H1 (cell line): ENCODE data around the gene PRRG4. TPM values are rescaled to one million over a fixed set of nuclear protein-coding genes. Genes with fewer than 3 reads are reported as not detected.

Experiments
- CTCF ChIA-PET: fragments of 300-600 bp; sonication (Branson Sonifier 250); formaldehyde crosslinking; loops from one replicate; lab custom pipeline; 2021; ENCODE audit not compliant: partially characterized antibody; lab: Charles Lee
- POLR2A ChIA-PET: fragments of 300-600 bp; sonication (Branson Sonifier 250); formaldehyde crosslinking; loops from one replicate; lab custom pipeline; 2021; ENCODE audit warnings: inconsistent platforms; ENCODE audit not compliant: partially characterized antibody; lab: Charles Lee
- DNase-seq, 2 experiments: peaks; one replicate each; pipeline versions ENCODE4 v3.0.0 to v3.0.0-alpha.2; 2010 to 2022; ENCODE audit warnings: low spot score in 2 of 2, low read depth in 1 of 2, mixed read lengths in 1 of 2
- FAIRE-seq: peaks from 2 replicates; lab custom pipeline; 2011; peaks lifted over from hg19 to GRCh38; lab: Jason Lieb, UNC
- H2AFZ ChIP-seq: 2 replicates; pipeline ENCODE4 v1.8.1; 2012; ENCODE audit warnings: low read length, inconsistent platforms
- H2AK5ac ChIP-seq: 2 replicates; pipeline ENCODE4 v1.6.1; 2013; ENCODE audit warnings: low read depth, low read length
- H2BK120ac ChIP-seq: replicated peaks from 2 replicates; pipeline ENCODE3; 2013; ENCODE audit warnings: low read depth, low read length, inconsistent platforms
- H2BK12ac ChIP-seq: 2 replicates; pipeline ENCODE4 v1.6.1; 2013; ENCODE audit warnings: low read depth, low read length
- H2BK15ac ChIP-seq: 2 replicates; pipeline ENCODE4 v1.6.1; 2013; ENCODE audit warnings: low read length
- H2BK20ac ChIP-seq: 2 replicates; pipeline ENCODE4 v1.6.1; 2013; ENCODE audit warnings: low read length
- H2BK5ac ChIP-seq: 2 replicates; pipeline ENCODE4 v1.6.1; 2013; ENCODE audit warnings: low read depth, low read length
- H3K14ac ChIP-seq: 2 replicates; pipeline ENCODE4 v1.6.1; 2013; ENCODE audit warnings: inconsistent platforms; ENCODE audit not compliant: insufficient read length
- H3K18ac ChIP-seq: 2 replicates; pipeline ENCODE4 v1.6.1; 2013; ENCODE audit warnings: low read length; ENCODE audit errors: extremely low read depth
- H3K23ac ChIP-seq: 2 replicates; pipeline ENCODE4 v1.6.1; 2013; ENCODE audit warnings: inconsistent platforms; ENCODE audit not compliant: insufficient read length
- H3K23me2 ChIP-seq: 2 replicates; pipeline ENCODE4 v1.6.1; 2013; ENCODE audit warnings: low read depth, low read length
- H3K27ac ChIP-seq: 2 replicates; pipeline ENCODE4 v1.6.1; 2011; ENCODE audit warnings: low read depth, low read length, inconsistent platforms
- H3K27me3 ChIP-seq, 4 experiments: replicated peaks in 1 of 4; 1 replicate in 1 of 4; 2 replicates in 3 of 4; pipeline versions ENCODE4 v1.6.1 to v1.8.1; 2011 to 2013; ENCODE audit warnings: low read length in 3 of 4, mild to moderate bottlenecking in 3 of 4, inconsistent platforms in 2 of 4, mixed read lengths in 2 of 4, moderate library complexity in 1 of 4; ENCODE audit not compliant: control insufficient read depth in 3 of 4, insufficient read depth in 3 of 4; ENCODE audit errors: extremely low read depth in 1 of 4
- H3K36me3 ChIP-seq, 4 experiments: 2 replicates each; pipeline versions ENCODE4 v1.6.1 to v1.8.1; 2011 to 2013; ENCODE audit warnings: mild to moderate bottlenecking in 4 of 4, low read length in 3 of 4, moderate library complexity in 2 of 4, control low read depth in 1 of 4, inconsistent platforms in 1 of 4; ENCODE audit not compliant: insufficient read depth in 4 of 4, control insufficient read depth in 2 of 4
- H3K4ac ChIP-seq: replicated peaks from 2 replicates; pipeline ENCODE3; 2013; ENCODE audit warnings: low read length, low read depth, mixed read lengths, inconsistent platforms; ENCODE audit not compliant: insufficient read length
- H3K4me1 ChIP-seq, 4 experiments: replicated peaks in 1 of 4; 1 replicate in 1 of 4; 2 replicates in 3 of 4; pipeline versions ENCODE4 v1.6.1 to v1.8.1; 2011 to 2013; ENCODE audit warnings: low read length in 3 of 4, inconsistent platforms in 2 of 4, mixed read lengths in 1 of 4; ENCODE audit not compliant: insufficient read depth in 4 of 4, control insufficient read depth in 3 of 4
- H3K4me2 ChIP-seq, 2 experiments: 2 replicates each; pipeline versions ENCODE4 v1.6.1 to v1.8.1; 2011 to 2013; ENCODE audit warnings: low read depth in 2 of 2, low read length in 2 of 2, control low read depth in 1 of 2, inconsistent platforms in 1 of 2, mild to moderate bottlenecking in 1 of 2; ENCODE audit not compliant: insufficient read depth in 1 of 2
- H3K4me3 ChIP-seq, 4 experiments: fragments of 200-600, 300-600 bp in 1 of 4; sonication (generic), shearing (Covaris generic), sonication (Bioruptor Twin) in 1 of 4; 2 replicates each; pipeline versions ENCODE4 v1.5.1 to v1.8.1; 2011 to 2016; ENCODE audit warnings: low read length in 4 of 4, low read depth in 3 of 4, control low read depth in 2 of 4, inconsistent platforms in 2 of 4, mild to moderate bottlenecking in 2 of 4, mixed read lengths in 1 of 4, moderate library complexity in 1 of 4; ENCODE audit not compliant: insufficient read depth in 2 of 4; ENCODE audit errors: extremely low read depth in 1 of 4
- H3K56ac ChIP-seq: replicated peaks from 2 replicates; pipeline ENCODE3; 2013; ENCODE audit warnings: low read depth, mild to moderate bottlenecking, mixed read lengths, low read length, inconsistent platforms; ENCODE audit not compliant: insufficient read length
- H3K79me1 ChIP-seq: 2 replicates; pipeline ENCODE4 v1.6.1; 2013; ENCODE audit warnings: low read depth, low read length, control low read depth
- H3K79me2 ChIP-seq, 2 experiments: 2 replicates each; pipeline versions ENCODE4 v1.6.1 to v1.8.1; 2012 to 2013; ENCODE audit warnings: low read length in 2 of 2, mild to moderate bottlenecking in 2 of 2, inconsistent platforms in 1 of 2; ENCODE audit not compliant: insufficient read depth in 2 of 2, control insufficient read depth in 1 of 2
- H3K9ac ChIP-seq, 4 experiments: replicated peaks in 1 of 4; 1 replicate in 1 of 4; 2 replicates in 3 of 4; pipeline versions ENCODE4 v1.6.1 to v1.8.1; 2011 to 2013; ENCODE audit warnings: low read depth in 3 of 4, low read length in 3 of 4, control low read depth in 2 of 4, mild to moderate bottlenecking in 2 of 4, moderate library complexity in 2 of 4, inconsistent platforms in 1 of 4; ENCODE audit errors: extremely low read depth in 1 of 4
- H3K9me3 ChIP-seq, 2 experiments: 2 replicates each; pipeline versions ENCODE4 v1.6.1 to v1.8.1; 2012 to 2013; ENCODE audit warnings: mild to moderate bottlenecking in 2 of 2, moderate library complexity in 2 of 2, control low read depth in 1 of 2, inconsistent platforms in 1 of 2, low read depth in 1 of 2, low read length in 1 of 2, mixed read lengths in 1 of 2; ENCODE audit not compliant: insufficient read depth in 2 of 2
- H4K20me1 ChIP-seq, 2 experiments: replicated peaks in 1 of 2; 2 replicates each; pipeline versions ENCODE3 to v1.8.1; 2011 to 2013; ENCODE audit warnings: inconsistent platforms in 2 of 2, low read length in 2 of 2, mild to moderate bottlenecking in 1 of 2; ENCODE audit not compliant: insufficient read depth in 2 of 2, control insufficient read depth in 1 of 2
- H4K5ac ChIP-seq: 2 replicates; pipeline ENCODE4 v1.6.1; 2013; ENCODE audit warnings: low read length, low read depth, mixed read lengths, inconsistent platforms; ENCODE audit not compliant: insufficient read length
- H4K8ac ChIP-seq: 2 replicates; pipeline ENCODE4 v1.8.0; 2013; ENCODE audit warnings: mild to moderate bottlenecking, moderate library complexity, low read length, inconsistent platforms; ENCODE audit not compliant: insufficient read depth; ENCODE audit errors: extremely low read depth
- H4K91ac ChIP-seq: replicated peaks from 2 replicates; pipeline ENCODE3; 2013; ENCODE audit warnings: low read length, mixed read lengths, inconsistent platforms; ENCODE audit not compliant: insufficient read length
- NRF1 ChIP-seq: IDR thresholded peaks from 2 replicates; pipeline ENCODE4 v1.6.1; 2011; ENCODE audit warnings: mild to moderate bottlenecking, low read depth, low read length, improper control_type of control experiment
- RBBP5 ChIP-seq: IDR thresholded peaks from 2 replicates; pipeline ENCODE4 v1.7.1; 2012; ENCODE audit warnings: low read depth, mild to moderate bottlenecking, inconsistent platforms, low read length, moderate library complexity, borderline replicate concordance
- polyA plus RNA-seq, 7 experiments: library from polyadenylated mRNA; depleted of rRNA in 3 of 7; stranded (reverse) in 5 of 7; unstranded in 2 of 7; fragments of >200 nt in 5 of 7; fragments of 200-250 nt in 2 of 7; gene quantifications; 1 replicate in 5 of 7; 2 replicates in 1 of 7; 4 replicates in 1 of 7; pipeline versions ENCODE4 v1.2.1 to v1.2.3, GENCODE V29; 2011 to 2013; ENCODE audit warnings: missing spikeins in 2 of 7, mixed read lengths in 2 of 7
- total RNA-seq: library from RNA; stranded (reverse); fragmentation: NEBNext Ultra II Directional; extraction: Animal tissue kit (Norgen Biotek cat#: 25700); gene quantifications from 2 replicates; pipeline ENCODE4 v1.2.1, GENCODE V29; 2021

PRRG4 gene
- total and polyA plus RNA-seq, 2 of the 8 experiments (the other 6 are each of a cell fraction or from before 2014, with no cell fraction given), result 0.65 to 1.7 TPM

DNA sequence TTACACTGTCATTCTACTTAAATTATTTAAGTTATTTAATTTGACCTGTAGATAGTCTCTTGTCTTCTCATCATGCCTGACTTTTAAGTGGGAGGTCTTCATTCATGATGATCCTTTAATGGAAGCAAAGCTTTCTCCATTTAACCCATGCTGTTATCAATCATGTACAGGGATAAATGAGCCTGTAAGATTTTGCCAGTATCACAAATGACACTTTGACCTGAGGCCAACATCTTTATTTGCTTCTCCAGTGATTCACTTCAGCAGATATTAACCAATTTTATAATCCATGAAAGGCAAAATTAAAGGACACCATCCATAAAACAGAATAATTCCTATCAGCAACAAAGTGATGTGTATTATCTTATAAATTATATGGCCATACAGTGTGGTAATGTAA lies 42.9 kb upstream of the PRRG4 start:
- no peak overlapping the region for H4K8ac ChIP-seq
- no peak overlapping the region for H2BK120ac ChIP-seq
- H3K4ac ChIP-seq, result no peak overlapping the region
- H3K18ac ChIP-seq, result no peak overlapping the region
- H3K4me1 ChIP-seq, result no peaks in the 10 kb centered on the region
- POLR2A ChIA-PET, result no interaction called here
- no peak overlapping the region for H2AFZ ChIP-seq
- no peak overlapping the region for H2AK5ac ChIP-seq
- DNase-seq, result no peak
- no peak overlapping the region for H3K56ac ChIP-seq
- no peak overlapping the region for H3K23ac ChIP-seq
- no peak overlapping the region for H2BK20ac ChIP-seq
- no peaks in the 10 kb centered on the region for H3K9me3 ChIP-seq
- no peaks in the 10 kb centered on the region for H4K20me1 ChIP-seq
- no peak overlapping the region for H2BK5ac ChIP-seq
- no peak overlapping the region for H3K14ac ChIP-seq
- no peak overlapping the region for H4K5ac ChIP-seq
- no peak overlapping the region for H3K27ac ChIP-seq
- no peaks in the 10 kb centered on the region for H3K36me3 ChIP-seq
- H3K79me1 ChIP-seq, result no peaks in the 10 kb centered on the region
- no peak overlapping the region for H3K4me3 ChIP-seq
- no peaks in the 10 kb centered on the region for H3K27me3 ChIP-seq
- H3K9ac ChIP-seq, result no peak overlapping the region
- CTCF ChIA-PET, result interaction anchor here (0.8 to 2.0 kb wide), 3 partner anchors 21 to 38 kb away, joined by 3 to 6 read pairs (median 3); no protein-coding TSS in a partner anchor
- H3K79me2 ChIP-seq, result no peaks in the 10 kb centered on the region
- H3K4me2 ChIP-seq, result no peak overlapping the region
- no peak overlapping the region for H2BK12ac ChIP-seq
- no peak overlapping the region for H2BK15ac ChIP-seq
- no peak for FAIRE-seq
- TF ChIP-seq NRF1 (no peak), RBBP5 (no peak)
- H3K23me2 ChIP-seq, result no peaks in the 10 kb centered on the region
- no peak overlapping the region for H4K91ac ChIP-seq
